NCI-H1105 (cell line): ENCODE measurements around the gene SLC22A5.
"Not testable (repeated sequence)": the region's sequence is repeated elsewhere in the genome, so short reads cannot be mapped to it uniquely, and the experiment has no call there.

Experiments
- DNase-seq: peaks from one replicate; lab custom pipeline; 2025; lab: John Stamatoyannopoulos, UW

SLC22A5 gene

GRCh38 chr5:132428484-132429462, 59.3 kb downstream of the SLC22A5 start:
- DNase-seq, result no peak

GRCh38 chr5:132429463-132430440, 60.2 kb downstream of the SLC22A5 start:
- DNase-seq, result no peak

- no peak for DNase-seq
These were observed 61.2 kb downstream of the SLC22A5 start for GRCh38 chr5:132430746-132431145.

GRCh38 chr5:132431632-132432031, 62.1 kb downstream of the SLC22A5 start:
- no peak for DNase-seq

- no peak for DNase-seq
These were observed 63.6 kb downstream of the SLC22A5 start for GRCh38 chr5:132433141-132433540.

GRCh38 chr5:132434416-132435286, 65.1 kb downstream of the SLC22A5 start:
- DNase-seq, result no peak

- DNase-seq, result no peak
These were observed 65.9 kb downstream of the SLC22A5 start for GRCh38 chr5:132435447-132435846.

GRCh38 chr5:132435886-132436285, 66.4 kb downstream of the SLC22A5 start:
- DNase-seq, result no peak

- no peak for DNase-seq
These were observed 67.4 kb downstream of the SLC22A5 start for GRCh38 chr5:132436936-132437335.

- DNase-seq, result no peak
These were observed 68.2 kb downstream of the SLC22A5 start for GRCh38 chr5:132437604-132438266.

GRCh38 chr5:132438267-132438645, 68.7 kb downstream of the SLC22A5 start:
- DNase-seq, result not testable (repeated sequence)

- DNase-seq, result no peak
These were observed 69.4 kb downstream of the SLC22A5 start for GRCh38 chr5:132438917-132439316.

- DNase-seq, result no peak
These were observed 70.1 kb downstream of the SLC22A5 start for GRCh38 chr5:132439521-132440089.

- DNase-seq, result no peak
These were observed 74.6 kb downstream of the SLC22A5 start for GRCh38 chr5:132444061-132444460.
